PC-9 (cell line): ENCODE measurements around the gene SEMA6A.

Experiments
- CTCF ChIP-seq: fragments of 200-600 bp; sonication (generic); conservative IDR thresholded peaks from 2 replicates; pipeline ENCODE4 v1.6.1; 2017; ENCODE audit warnings: mixed run types, antibody characterized with exemption, mild to moderate bottlenecking, moderate library complexity
- EZH2 ChIP-seq: fragments of 200-600 bp; sonication (generic); IDR thresholded peaks from 2 replicates; pipeline ENCODE4 v1.8.0; 2017; ENCODE audit warnings: antibody characterized with exemption, low read depth

GRCh38 chr5:116581910-116582309 lies 7.3 kb upstream of the SEMA6A start:
- TF ChIP-seq EZH2 (no peak), CTCF (no peak)
